Ishikawa (cell line): ENCODE measurements around the gene TMEM128.

ENCODE experiments used
- CEBPB ChIP-seq: IDR thresholded peaks from 2 replicates; pipeline ENCODE4 v1.6.1; 2012
- CREB1 ChIP-seq: IDR thresholded peaks from 2 replicates; pipeline ENCODE4 v1.6.1; 2012; ENCODE audit warnings: low read depth
- TAF1 ChIP-seq: IDR thresholded peaks from 2 replicates; pipeline ENCODE4 v1.6.1; 2012; ENCODE audit warnings: low read depth, mild to moderate bottlenecking
- TEAD4 ChIP-seq: IDR thresholded peaks from 2 replicates; pipeline ENCODE4 v1.6.1; 2012
- YY1 ChIP-seq: IDR thresholded peaks from 2 replicates; pipeline ENCODE4 v1.6.1; 2012; ENCODE audit warnings: low read depth
- TF ChIP-seq, protein P1 (sequence below): IDR thresholded peaks from 2 replicates; pipeline ENCODE4 v1.6.1; 2012

DNA sequence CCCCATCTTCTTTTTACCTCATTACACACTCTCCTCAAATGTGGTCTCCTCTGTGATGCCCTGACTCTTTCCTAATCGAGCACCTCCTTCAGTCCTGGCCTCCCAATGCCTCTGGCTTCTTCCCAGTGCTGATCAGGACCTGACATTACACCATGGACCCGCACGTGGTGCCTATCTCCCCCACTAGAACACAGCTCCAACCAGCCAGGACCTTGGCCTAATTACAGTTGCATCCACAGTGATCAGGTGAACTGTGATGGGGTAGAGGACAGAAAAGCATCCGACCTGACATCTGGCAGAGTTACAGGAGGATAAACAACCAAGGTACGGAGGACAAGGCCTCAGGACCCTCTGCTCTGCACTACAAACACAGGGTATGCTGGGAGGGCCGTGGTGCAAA, 29.5 kb upstream of the TMEM128 start:
- TF ChIP-seq, protein P1, sequence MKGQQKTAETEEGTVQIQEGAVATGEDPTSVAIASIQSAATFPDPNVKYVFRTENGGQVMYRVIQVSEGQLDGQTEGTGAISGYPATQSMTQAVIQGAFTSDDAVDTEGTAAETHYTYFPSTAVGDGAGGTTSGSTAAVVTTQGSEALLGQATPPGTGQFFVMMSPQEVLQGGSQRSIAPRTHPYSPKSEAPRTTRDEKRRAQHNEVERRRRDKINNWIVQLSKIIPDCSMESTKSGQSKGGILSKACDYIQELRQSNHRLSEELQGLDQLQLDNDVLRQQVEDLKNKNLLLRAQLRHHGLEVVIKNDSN, result no peak
- TF ChIP-seq YY1 (no peak), TAF1 (no peak), TEAD4 (no peak), CEBPB (no peak), CREB1 (no peak)
